GM18868 (cell line): ENCODE measurements around the gene TOX2.

Experiments used
- ATAC-seq: cut with Tn5 transposase; IDR thresholded peaks from one replicate; pipeline ENCODE4 v1.9.1; 2021; ENCODE audit warnings: mild to moderate bottlenecking, moderate library complexity; ENCODE audit not compliant: unreplicated experiment

TOX2 gene

DNA sequence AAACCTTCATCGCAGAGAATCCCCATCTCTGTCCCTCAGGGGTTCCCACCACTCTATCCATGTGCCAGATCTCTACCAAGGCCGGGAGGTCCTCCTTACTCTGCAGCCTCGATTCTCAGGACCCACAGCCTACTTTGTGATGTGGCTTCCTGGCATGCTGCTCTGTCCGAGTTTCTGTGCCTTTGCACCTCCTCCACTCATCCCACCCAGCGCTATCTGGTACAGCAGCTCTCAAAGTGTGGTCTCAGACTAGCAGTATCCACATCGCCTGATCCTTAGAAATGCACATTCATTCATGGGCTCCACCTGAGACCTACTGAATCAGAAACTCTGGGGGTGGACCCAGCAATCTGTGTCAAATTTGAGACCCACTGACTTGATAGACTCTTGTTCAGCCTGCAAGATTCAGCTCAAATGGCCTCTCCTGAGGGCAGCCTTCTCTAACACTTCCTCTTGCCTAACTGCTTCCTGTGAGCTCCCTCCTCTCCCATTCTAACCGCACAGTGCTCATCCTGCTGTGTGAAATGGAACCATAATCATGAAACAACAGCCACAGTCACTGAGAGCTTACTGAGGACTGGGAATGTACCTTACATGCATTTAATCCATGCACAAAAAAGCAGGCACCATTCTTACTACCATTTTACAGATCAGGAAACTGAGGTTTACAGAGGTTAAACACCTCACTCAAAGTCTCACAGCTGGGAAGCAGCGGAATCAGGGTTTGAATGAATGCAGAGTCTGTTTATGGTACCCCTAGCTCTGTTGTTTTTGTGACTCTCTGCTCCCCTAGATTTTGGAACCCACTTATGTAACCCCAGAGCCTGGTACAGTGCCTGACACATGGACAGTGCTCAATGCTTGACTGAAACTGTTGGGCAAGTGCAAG lies 202.9 kb downstream of the TOX2 start:
- ATAC-seq, result no peak

- no peak for ATAC-seq
These were observed 203.8 kb downstream of the TOX2 start for GRCh38 chr20:44118185-44119033.
